Heart left ventricle (tissue), 16 donors: ENCODE data around the gene TEK. TPM values are rescaled to one million over a fixed set of nuclear protein-coding genes. Genes with fewer than 3 reads are reported as not detected.

Source experiments
- ATAC-seq, 4 donors: fragments of 200-7000 bp; cut with Tn5 transposase; one replicate each; pipeline ENCODE4 v1.9.1; 2020 to 2022; ENCODE audit warnings: moderate library complexity in 4 of 4, mild to moderate bottlenecking in 3 of 4, moderate number of reproducible peaks in 1 of 4
- DNase-seq, 5 donors: peaks; one replicate each; pipeline ENCODE4 v3.0.0-alpha.2; 2020
- H3K27ac ChIP-seq, 12 donors: fragments of 200-600 bp; sonication (generic) in 4 of 12; one replicate each; pipeline versions ENCODE4 v1.5.0 to v1.8.0; 2016 to 2022; ENCODE audit warnings: mild to moderate bottlenecking in 2 of 12
- H3K27me3 ChIP-seq, 9 donors: fragments of 200-600 bp; sonication (generic) in 2 of 9; one replicate each; pipeline versions ENCODE4 v1.5.1 to v1.8.0; 2016 to 2022; ENCODE audit warnings: mild to moderate bottlenecking in 3 of 9
- H3K36me3 ChIP-seq, 9 donors: fragments of 200-600 bp; sonication (generic) in 2 of 9; one replicate each; pipeline versions ENCODE4 v1.5.0 to v1.8.0; 2018 to 2022; ENCODE audit warnings: mild to moderate bottlenecking in 2 of 9
- H3K4me1 ChIP-seq, 12 donors: fragments of 200-600 bp; sonication (generic) in 4 of 12; one replicate each; pipeline versions ENCODE4 v1.5.0 to v1.8.0; 2016 to 2022; ENCODE audit warnings: mild to moderate bottlenecking in 3 of 12
- H3K4me3 ChIP-seq, 12 donors: fragments of 200-600 bp; sonication (generic) in 4 of 12; one replicate each; pipeline versions ENCODE4 v1.5.0 to v1.8.0; 2017 to 2022; ENCODE audit warnings: mild to moderate bottlenecking in 9 of 12, moderate library complexity in 4 of 12
- H3K9me3 ChIP-seq, 12 donors: fragments of 200-600 bp; sonication (generic) in 4 of 12; one replicate each; pipeline versions ENCODE4 v1.5.0 to v1.8.0; 2016 to 2022; ENCODE audit warnings: mild to moderate bottlenecking in 1 of 12
- POLR2A ChIP-seq, 2 donors: fragments of 450-650 bp; IDR thresholded peaks; one replicate each; pipeline ENCODE4 v1.6.1; 2017; ENCODE audit warnings: antibody characterized with exemption in 2 of 2, mild to moderate bottlenecking in 2 of 2, moderate library complexity in 2 of 2
- WGBS, 4 donors: extraction: QIAGEN DNeasy Blood & Tissue Kit in 2 of 4; methylation state at CpG; one replicate each; pipeline versions ENCODE4 v1.1.5 to v1.1.7; 2013 to 2018; 5-methylcytosine and 5-hydroxymethylcytosine counted together
- intact Hi-C, 10 donors: fragments of 100-400 bp; cut with DNase I; formaldehyde crosslinking; loops; one replicate each; pipeline versions ENCODE4 v1.11.1 to v1.14.2; 2022
- polyA plus RNA-seq, 2 donors: library from polyadenylated mRNA; stranded (reverse); fragments of 200-250 nt; gene quantifications; one replicate each; pipeline ENCODE4 v1.2.3, GENCODE V29; 2013
- total RNA-seq, 9 donors: library from RNA; depleted of rRNA in 2 of 9; stranded (reverse); fragments of >200 nt in 2 of 9; fragmentation: NEBNext Ultra II Directional in 3 of 9; extraction: Animal tissue kit (Norgen Biotek cat#: 25700) in 3 of 9; gene quantifications; one replicate each; pipeline versions ENCODE4 v1.1.0 to v1.2.4, GENCODE V29; 2016 to 2023
- TF ChIP-seq, protein P1 (sequence below), 12 donors: fragments of 200-600 bp; sonication (generic) in 4 of 12; IDR thresholded peaks; one replicate each; pipeline versions ENCODE4 v1.5.0 to v1.8.0; 2018 to 2022; ENCODE audit warnings: antibody characterized with exemption in 12 of 12, mild to moderate bottlenecking in 5 of 12
- donor health status: ischemic (EF 13 %, LVEDD 7.1; RV severe dilation, severe dysfunction).
- donor health status: healthy with polysubstance abuse.
- donor health status: DM: no; HTN: yes; CAD: no.
- donor health status: DM: no; HTN: no; CAD: no.
- donor health status: ischemic (EF 25% LVEDD 6.9; RV normal size, moderate dysfunction).
- donor health status: ischemic (EF 25% LVEDD 5.7; RV mildly dilated, moderate dysfunction).
- donor health status: healthy.
- donor health status: DM: yes; HTN: yes; CAD: no.
- donor health status: ischemic (EF 35%, LVEDD 5.7; RV mildly dilated, moderate dysfunction).
- donor health status: nonischemic (EF 11% LVEDD 7.7; RV severe dilation, severe dysfunction).
- donor health status: DM: yes; HTN: yes; CAD: no.
- donor health status: PGD.
- donor health status: ischemic (EF 29% LVEDD 5.4; RV normal size, mild dysfunction).
- donor health status: nonischemic (EF 23%, LVEDD 6.1; RV moderate dilation, normal function).

TEK gene
- total and polyA plus RNA-seq, 11 donors: 6.4 to 36.5 (median 19.0) TPM

- H3K27ac ChIP-seq: no peak overlapping the region
- H3K4me3 ChIP-seq: no peak overlapping the region
- H3K9me3 ChIP-seq: no peaks in the 10 kb centered on the region
- no peak for TF ChIP-seq POLR2A (IDR thresholded peaks at IDR 0.05)
- TF ChIP-seq, protein P1, sequence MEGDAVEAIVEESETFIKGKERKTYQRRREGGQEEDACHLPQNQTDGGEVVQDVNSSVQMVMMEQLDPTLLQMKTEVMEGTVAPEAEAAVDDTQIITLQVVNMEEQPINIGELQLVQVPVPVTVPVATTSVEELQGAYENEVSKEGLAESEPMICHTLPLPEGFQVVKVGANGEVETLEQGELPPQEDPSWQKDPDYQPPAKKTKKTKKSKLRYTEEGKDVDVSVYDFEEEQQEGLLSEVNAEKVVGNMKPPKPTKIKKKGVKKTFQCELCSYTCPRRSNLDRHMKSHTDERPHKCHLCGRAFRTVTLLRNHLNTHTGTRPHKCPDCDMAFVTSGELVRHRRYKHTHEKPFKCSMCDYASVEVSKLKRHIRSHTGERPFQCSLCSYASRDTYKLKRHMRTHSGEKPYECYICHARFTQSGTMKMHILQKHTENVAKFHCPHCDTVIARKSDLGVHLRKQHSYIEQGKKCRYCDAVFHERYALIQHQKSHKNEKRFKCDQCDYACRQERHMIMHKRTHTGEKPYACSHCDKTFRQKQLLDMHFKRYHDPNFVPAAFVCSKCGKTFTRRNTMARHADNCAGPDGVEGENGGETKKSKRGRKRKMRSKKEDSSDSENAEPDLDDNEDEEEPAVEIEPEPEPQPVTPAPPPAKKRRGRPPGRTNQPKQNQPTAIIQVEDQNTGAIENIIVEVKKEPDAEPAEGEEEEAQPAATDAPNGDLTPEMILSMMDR (IDR thresholded peaks at IDR 0.05): no peak
- 70 to 88% (median 74%) methylated on average over 4 of the region's 4 CpGs for WGBS, 4 donors
- ATAC-seq (no peak), DNase-seq (no peak)
- H3K27me3 ChIP-seq: no peaks in the 10 kb centered on the region
- no peaks in the 10 kb centered on the region for H3K36me3 ChIP-seq
- intact Hi-C loops: no loop called here
- H3K4me1 ChIP-seq: no peaks in the 10 kb centered on the region
Measured at GRCh38 chr9:27073841-27074728, 34.9 kb upstream of the TEK start.

DNA sequence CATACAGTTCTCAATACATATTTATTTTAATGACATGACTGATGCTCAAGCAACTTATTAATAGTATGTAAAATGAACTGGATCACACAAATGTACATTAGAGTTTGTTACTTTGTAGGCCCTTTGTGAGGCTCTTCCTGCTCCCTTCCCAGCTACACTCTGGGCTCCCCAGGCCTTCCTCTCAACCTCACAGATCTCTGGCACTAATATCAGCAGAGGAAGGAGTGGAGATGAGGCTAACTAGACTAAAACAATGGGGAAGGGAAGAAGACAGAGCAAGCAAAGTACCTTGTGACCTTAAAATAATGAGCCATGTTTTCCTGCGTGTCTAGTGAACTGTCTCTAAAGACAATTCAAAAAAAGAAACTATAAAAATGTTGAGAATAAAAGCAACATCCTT is 30.3 kb upstream of the TEK start:
- DNase-seq: no peak
- ATAC-seq: peak in 3 of 4 donors; percentile 36 to 83 (median 44)
- peak overlapping the region in 5 of 12 donors; percentile 8 to 47 (median 39) for H3K27ac ChIP-seq
- H3K9me3 ChIP-seq: no peaks in the 10 kb centered on the region
- TF ChIP-seq, protein P1 (IDR thresholded peaks at IDR 0.05): no peak
- TF ChIP-seq POLR2A (IDR thresholded peaks at IDR 0.05): no peak
- no peaks in the 10 kb centered on the region for H3K36me3 ChIP-seq
- H3K27me3 ChIP-seq: no peaks in the 10 kb centered on the region
- WGBS, 4 donors: 53 to 75% (median 64%) methylated on average over 1 of the region's 1 CpG
- H3K4me1 ChIP-seq: no peaks in the 10 kb centered on the region
- no peak overlapping the region for H3K4me3 ChIP-seq
- intact Hi-C loops: no loop called here

DNA sequence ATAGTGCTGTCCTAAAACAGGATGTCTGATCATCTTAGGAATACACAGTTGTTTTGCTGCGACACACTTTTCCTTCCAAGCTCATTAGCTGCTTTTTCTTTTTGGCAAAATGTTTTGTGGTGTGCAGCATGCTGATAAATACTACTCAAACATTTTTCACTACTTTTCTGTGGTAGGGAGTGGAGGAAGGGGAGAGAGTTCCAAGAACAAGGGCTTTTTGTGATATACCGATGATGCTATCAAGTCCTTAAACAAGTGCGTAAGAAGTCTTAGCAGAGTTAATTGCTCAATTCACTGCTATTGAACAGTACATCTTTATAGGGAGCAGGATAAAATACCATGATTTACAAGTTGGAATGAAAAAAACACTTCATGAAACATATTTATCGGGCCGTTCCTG is 23.6 kb upstream of the TEK start:
- TF ChIP-seq, protein P1 (IDR thresholded peaks at IDR 0.05): no peak
- no peak for TF ChIP-seq POLR2A (IDR thresholded peaks at IDR 0.05)
- Histone ChIP-seq H3K4me3 (no peak overlapping the region), H3K4me1 (peaks cover 0 to 6% (median 0%) of the 10 kb centered on the region in 12 donors), H3K36me3 (no peaks in the 10 kb centered on the region), H3K9me3 (no peaks in the 10 kb centered on the region), H3K27me3 (no peaks in the 10 kb centered on the region), H3K27ac (no peak overlapping the region)
- DNase-seq (no peak), ATAC-seq (no peak)
- intact Hi-C loops: no loop called here
- 67 to 75% (median 70%) methylated on average over 5 of the region's 5 CpGs for WGBS, 4 donors

DNA sequence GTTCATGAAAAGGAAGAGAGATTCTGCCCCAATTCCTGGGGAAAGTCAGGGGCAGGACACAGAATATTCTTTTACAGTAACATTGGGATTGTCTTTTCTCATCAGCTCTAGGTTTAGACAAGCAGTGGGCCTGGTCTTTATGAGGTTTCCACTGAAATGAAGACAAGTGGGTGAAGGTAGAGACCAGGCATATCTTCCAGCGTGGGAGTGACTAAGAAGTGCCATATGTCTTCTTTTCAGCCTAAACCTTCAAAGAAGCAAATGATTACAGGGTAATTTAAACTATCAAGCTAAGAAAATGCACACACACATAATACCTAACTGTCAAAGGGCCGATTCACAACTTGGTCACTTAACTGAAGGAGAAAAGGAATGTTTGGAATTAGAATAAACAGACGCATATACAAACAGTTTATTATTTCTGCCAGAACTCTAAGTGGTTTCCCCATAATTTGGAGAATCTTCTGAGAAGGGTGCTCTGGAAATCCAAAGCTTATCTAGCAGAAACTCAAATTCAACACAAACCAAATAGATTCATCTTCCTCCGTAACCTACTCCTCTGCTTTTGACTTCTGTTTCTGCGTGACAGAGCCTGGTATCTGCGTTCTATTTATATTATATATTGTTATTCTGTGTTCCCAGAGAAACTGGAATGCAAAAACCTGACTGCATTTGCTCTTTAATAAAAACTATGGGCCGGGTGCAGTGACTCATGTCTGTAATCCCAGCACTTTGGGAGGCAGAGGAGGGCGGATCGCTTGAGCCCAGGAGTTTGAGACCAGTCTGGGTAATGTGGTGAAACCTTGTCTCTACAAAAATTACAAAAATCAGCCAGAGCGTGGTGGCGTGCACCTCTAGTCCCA is 22.0 kb upstream of the TEK start:
- Histone ChIP-seq H3K4me1 (peaks cover 0 to 6% (median 0%) of the 10 kb centered on the region in 12 donors), H3K27me3 (no peaks in the 10 kb centered on the region), H3K27ac (peak overlapping the region in 1 of 12 donors; percentile 51), H3K9me3 (no peaks in the 10 kb centered on the region), H3K4me3 (no peak overlapping the region), H3K36me3 (no peaks in the 10 kb centered on the region)
- DNase-seq (no peak), ATAC-seq (no peak)
- WGBS, 4 donors: 60 to 67% (median 64%) methylated on average over 11 of the region's 11 CpGs
- intact Hi-C loops: no loop called here
- no peak for TF ChIP-seq POLR2A (IDR thresholded peaks at IDR 0.05)
- TF ChIP-seq, protein P1 (IDR thresholded peaks at IDR 0.05): no peak
